M059J (cell line): ENCODE measurements around the gene SLITRK1. TPM values are rescaled to one million over a fixed set of nuclear protein-coding genes. Genes with fewer than 3 reads are reported as not detected.

ENCODE experiments used
- DNase-seq: peaks from one replicate; pipeline ENCODE4 v3.0.0-alpha.2; 2012; ENCODE audit warnings: low read depth
- total RNA-seq: library from RNA; depleted of rRNA; stranded (reverse); fragments of >200 nt; shearing (Covaris generic); gene quantifications from 2 replicates; pipeline ENCODE4 v1.2.3, GENCODE V29; 2014

Gene SLITRK1
- total RNA-seq, 1 experiment from 2014 or later, result 0.02 TPM

DNA sequence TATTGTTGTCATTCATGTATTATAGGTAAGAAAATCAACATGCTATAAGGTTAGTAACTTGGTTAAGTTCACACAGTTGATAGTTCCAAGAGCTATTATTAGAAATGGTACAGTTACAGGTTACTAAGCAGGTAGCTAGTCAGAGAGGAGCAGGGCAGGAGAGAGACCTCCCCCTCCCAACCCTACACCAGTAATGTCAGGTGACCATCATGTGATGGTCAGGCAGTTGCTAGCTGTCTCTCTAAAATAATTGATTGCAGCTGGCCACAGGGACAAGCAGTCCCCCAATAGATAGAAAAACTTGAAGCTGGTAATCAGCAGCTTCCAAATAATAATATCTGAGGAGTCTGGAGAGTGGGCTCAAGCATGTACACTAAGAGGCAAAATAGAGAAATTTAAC, 14.6 kb downstream of the SLITRK1 start:
- DNase-seq, result no peak

DNA sequence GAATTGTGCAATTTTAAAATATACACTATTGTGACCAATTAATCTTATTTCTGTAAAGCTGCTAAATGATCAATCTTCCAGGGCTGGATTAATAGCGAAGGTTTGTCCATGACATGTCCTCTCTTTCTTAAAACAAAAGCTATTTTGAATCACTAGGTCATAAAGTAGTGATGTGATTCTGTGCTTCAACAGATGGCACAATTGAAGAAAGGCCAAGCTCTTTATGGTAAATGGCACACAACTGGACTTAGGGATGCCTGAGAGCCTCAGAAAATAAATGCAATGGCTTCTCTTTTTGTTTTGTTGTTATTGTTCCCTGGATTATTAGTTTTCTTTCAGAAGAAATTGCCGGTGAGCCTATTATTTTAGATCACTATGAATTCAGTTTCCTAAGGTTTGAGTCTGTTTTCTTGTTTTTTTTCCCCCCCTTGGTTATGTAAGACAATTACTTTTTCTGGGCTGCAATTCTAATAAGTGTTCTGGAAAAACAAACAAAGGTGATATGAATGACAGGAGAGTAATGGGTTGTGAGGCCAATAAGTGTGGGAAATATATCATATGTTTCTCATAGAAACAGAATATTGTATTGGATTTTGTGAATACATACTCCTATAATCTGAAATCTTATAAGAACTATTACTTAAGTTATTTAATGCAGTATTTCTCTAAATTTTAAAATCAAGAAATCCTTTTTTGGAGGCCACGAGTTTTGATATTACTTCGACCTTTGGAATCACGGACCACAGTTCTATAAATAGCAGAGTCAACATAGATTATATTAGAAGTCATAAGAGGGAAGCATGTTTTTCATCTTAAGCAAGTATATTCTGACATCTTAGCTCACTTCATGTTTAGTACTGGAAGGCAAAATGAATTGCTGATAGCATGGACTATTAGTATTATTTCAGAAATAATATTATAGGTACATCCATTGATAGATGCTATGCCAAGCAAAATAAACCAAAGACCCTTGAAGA, 16.8 kb downstream of the SLITRK1 start:
- no peak for DNase-seq

DNA sequence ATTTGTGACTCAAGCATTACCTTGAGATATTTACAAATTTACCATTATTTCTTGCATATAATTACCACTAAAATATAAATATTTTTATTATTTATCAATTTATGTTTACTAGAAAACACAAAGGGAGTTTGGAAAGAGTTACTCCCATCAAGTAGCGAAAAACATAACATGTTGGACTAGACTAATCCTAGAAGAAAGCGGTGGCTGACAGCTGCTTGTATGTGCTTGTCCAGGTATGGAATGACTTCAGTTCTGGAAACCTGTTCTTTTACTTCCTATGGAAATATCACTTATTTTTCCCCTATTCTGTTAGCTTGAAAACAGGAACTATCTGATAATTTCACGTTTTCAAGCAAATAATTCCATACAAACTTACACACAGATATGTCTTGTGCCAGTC, 28.5 kb downstream of the SLITRK1 start:
- no peak for DNase-seq

DNA sequence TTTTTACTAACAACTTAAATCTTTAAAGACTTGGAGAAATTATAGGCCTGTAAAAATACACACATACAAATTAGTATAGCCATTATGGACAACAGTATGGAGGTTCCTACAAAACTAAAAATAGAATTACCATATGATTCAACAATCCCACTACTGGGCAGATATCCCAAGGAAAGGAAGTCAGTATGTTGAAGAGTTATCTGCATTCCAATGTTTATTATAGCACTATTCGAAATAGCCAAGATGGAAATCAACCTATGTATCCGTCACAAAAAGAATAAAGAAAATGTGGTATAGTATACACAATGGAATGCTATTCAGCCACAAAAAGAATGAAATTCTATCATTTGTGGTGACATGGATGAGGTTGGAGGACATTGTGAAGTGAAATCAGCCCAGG, 37.2 kb downstream of the SLITRK1 start:
- no peak for DNase-seq

DNA sequence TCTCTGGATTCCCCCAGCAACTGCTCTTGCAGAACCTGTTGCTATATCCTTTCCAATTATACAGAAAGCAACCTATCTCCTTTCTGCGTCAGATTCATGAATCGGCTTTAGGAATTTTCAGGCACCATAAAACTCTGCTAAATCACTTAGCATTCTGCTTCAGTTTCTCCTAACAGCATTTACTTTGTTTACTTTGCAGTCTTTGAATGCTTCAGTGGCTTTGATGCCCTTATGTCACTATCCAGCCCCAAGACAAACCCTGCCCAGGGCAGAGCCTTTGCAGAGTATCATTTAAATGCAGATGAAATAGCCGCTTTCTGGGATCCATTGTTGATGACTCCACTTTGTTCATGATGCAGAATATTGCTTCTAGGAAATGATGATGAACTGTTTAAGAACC, 43.1 kb downstream of the SLITRK1 start:
- DNase-seq, result no peak

DNA sequence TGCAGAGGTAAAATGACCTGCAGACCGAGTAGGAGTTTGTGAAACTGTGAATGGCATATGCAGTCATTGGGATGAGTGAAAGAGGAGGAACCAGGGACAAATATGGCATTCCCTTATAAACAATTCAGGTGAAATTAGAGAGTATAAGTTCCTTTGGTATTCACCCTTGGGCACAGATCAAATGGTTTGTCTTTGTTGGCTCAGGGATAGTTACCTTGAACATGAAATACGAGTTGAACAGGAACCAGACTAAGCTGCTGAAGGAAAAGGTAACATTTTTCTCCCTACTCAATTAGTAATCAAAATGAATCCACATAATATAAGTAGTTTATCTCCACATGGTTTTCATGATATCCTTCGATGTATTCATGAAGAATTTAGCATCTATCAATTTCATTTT, 50.5 kb downstream of the SLITRK1 start:
- DNase-seq, result no peak

DNA sequence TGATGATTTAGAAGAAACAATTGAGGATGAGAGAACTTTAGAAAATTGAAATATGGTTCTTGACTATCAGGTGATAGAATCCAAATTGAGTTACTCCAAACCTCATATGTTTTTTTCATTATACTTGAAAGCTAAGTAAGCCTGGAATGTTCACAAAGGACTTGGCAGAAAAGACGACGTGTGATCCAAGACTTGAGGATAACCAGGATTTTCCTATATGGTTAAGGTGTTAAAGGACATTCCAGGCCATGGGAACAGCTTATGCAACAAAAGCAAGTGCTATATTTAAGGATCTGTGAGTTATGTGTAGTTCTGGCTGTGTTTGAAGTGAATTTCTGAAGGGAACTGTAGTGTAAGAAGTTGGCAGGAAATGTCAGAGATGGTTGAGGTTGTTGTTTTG, 52.5 kb downstream of the SLITRK1 start:
- DNase-seq, result no peak

DNA sequence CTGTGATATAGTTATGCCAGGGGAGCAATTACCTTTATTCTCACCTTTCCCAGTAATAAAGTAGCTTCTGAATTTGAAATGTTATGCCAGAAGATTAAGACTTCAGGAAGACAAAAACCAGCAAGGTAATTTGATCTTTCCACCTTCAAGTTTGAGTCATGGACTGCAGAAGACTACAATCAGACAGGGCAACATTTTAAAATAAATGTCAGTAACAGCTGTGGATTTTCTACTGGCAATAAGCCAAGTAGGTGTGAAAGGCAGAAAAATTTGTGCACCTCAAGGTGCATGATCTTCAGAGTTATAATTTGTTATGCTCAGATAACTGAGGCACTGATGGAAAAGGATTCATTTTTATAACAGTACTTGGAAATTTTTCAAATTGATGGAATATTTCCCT, 54.9 kb downstream of the SLITRK1 start:
- no peak for DNase-seq
